Fibroblast of lung (primary cell): ENCODE data around the gene ASAP2. TPM values are rescaled to one million over a fixed set of nuclear protein-coding genes. Genes with fewer than 3 reads are reported as not detected.

ENCODE experiments used
- DNase-seq, 2 donors: peaks; one replicate each; pipeline versions ENCODE4 v3.0.0 to v3.0.0-alpha.2; 2010; ENCODE audit warnings: low read depth in 2 of 2
- H2AFZ ChIP-seq: 2 replicates; pipeline ENCODE4 v1.5.1; 2012; ENCODE audit warnings: low read length, control low read depth, inconsistent platforms
- H3K27ac ChIP-seq: 2 replicates; pipeline ENCODE4 v1.5.1; 2011; ENCODE audit warnings: low read length, control low read depth; ENCODE audit not compliant: insufficient read depth
- H3K27me3 ChIP-seq: 2 replicates; pipeline ENCODE4 v1.5.1; 2011; ENCODE audit warnings: mild to moderate bottlenecking, low read length; ENCODE audit not compliant: control insufficient read depth, insufficient read depth
- H3K36me3 ChIP-seq: 2 replicates; pipeline ENCODE4 v1.5.1; 2011; ENCODE audit warnings: low read length; ENCODE audit not compliant: control insufficient read depth, insufficient read depth
- H3K4me1 ChIP-seq: 2 replicates; pipeline ENCODE4 v1.5.1; 2011; ENCODE audit warnings: low read length; ENCODE audit not compliant: control insufficient read depth, insufficient read depth; ENCODE audit errors: extremely low read depth
- H3K4me2 ChIP-seq: 2 replicates; pipeline ENCODE4 v1.5.1; 2011; ENCODE audit warnings: low read length, control low read depth; ENCODE audit not compliant: insufficient read depth; ENCODE audit errors: extremely low read depth
- H3K4me3 ChIP-seq, 4 experiments: fragments of 200-600 bp in 1 of 4; sonication (generic) in 1 of 4; replicated peaks in 1 of 4; 2 replicates each; pipeline ENCODE4 v1.5.1; 2011 to 2016; ENCODE audit warnings: low read length in 4 of 4, low read depth in 3 of 4, mild to moderate bottlenecking in 3 of 4, control low read depth in 2 of 4, inconsistent platforms in 1 of 4, mixed read lengths in 1 of 4; ENCODE audit not compliant: insufficient read depth in 1 of 4; ENCODE audit errors: control extremely low read depth in 1 of 4
- H3K79me2 ChIP-seq: 2 replicates; pipeline ENCODE4 v1.5.1; 2012; ENCODE audit warnings: mild to moderate bottlenecking, low read length, inconsistent platforms; ENCODE audit not compliant: control insufficient read depth, insufficient read depth
- H3K9ac ChIP-seq: 2 replicates; pipeline ENCODE4 v1.5.1; 2011; ENCODE audit warnings: mild to moderate bottlenecking, low read length, control low read depth; ENCODE audit not compliant: insufficient read depth
- H3K9me3 ChIP-seq: 2 replicates; pipeline ENCODE4 v1.5.1; 2012; ENCODE audit warnings: low read depth, low read length; ENCODE audit not compliant: control insufficient read depth, insufficient read depth
- H4K20me1 ChIP-seq: 2 replicates; pipeline ENCODE4 v1.5.1; 2011; ENCODE audit warnings: low read length; ENCODE audit not compliant: control insufficient read depth, insufficient read depth; ENCODE audit errors: extremely low read depth
- CTCF ChIP-seq, 2 donors: IDR thresholded peaks in 1 of 2; conservative IDR thresholded peaks in 1 of 2; 1 replicate in 1 of 2; 2 replicates in 1 of 2; pipeline ENCODE4 v1.5.1; 2011 to 2012; ENCODE audit warnings: low read length in 2 of 2, control low read depth in 1 of 2, inconsistent platforms in 1 of 2, low read depth in 1 of 2, mild to moderate bottlenecking in 1 of 2
- EZH2 ChIP-seq: IDR thresholded peaks from 2 replicates; pipeline ENCODE4 v1.5.1; 2012; ENCODE audit warnings: low read length, control low read depth, mild to moderate bottlenecking; ENCODE audit errors: missing control alignments
- polyA plus RNA-seq, 2 donors: library from polyadenylated mRNA; depleted of rRNA in 1 of 2; stranded (reverse) in 1 of 2; unstranded in 1 of 2; fragments of >200 nt; gene quantifications; 2 replicates each; pipeline ENCODE4 v1.2.1, GENCODE V29; 2011 to 2012; ENCODE audit warnings: missing spikeins in 1 of 2
- total RNA-seq: library from RNA; depleted of rRNA; stranded (reverse); fragments of >200 nt; gene quantifications from 2 replicates; pipeline ENCODE4 v1.2.1, GENCODE V29; 2014

Gene ASAP2
- total and polyA plus RNA-seq, 2 donors (not counting 1 experiment from before 2014, with no cell fraction given) = 19.2 to 19.9 TPM

- no peaks in the 10 kb centered on the region for H3K9me3 ChIP-seq
- no peak for TF ChIP-seq CTCF (conservative IDR thresholded peaks at IDR 0.05 in 1 of 2, IDR thresholded peaks at IDR 0.05 in 1 of 2; ENCODE audit: low read depth in 1 of 2, low read length in 2 of 2)
- no peak for TF ChIP-seq EZH2
- peaks cover 2% of the 10 kb centered on the region for H3K4me1 ChIP-seq
- no peak for DNase-seq
- H3K9ac ChIP-seq = no peak overlapping the region
- no peaks in the 10 kb centered on the region for H3K36me3 ChIP-seq
- H3K79me2 ChIP-seq = peaks cover 41% of the 10 kb centered on the region
- H2AFZ ChIP-seq = no peak overlapping the region
- no peak overlapping the region for H3K4me2 ChIP-seq
- no peak overlapping the region for H3K27ac ChIP-seq
- H3K4me3 ChIP-seq = no peak overlapping the region
- no peaks in the 10 kb centered on the region for H4K20me1 ChIP-seq
- no peaks in the 10 kb centered on the region for H3K27me3 ChIP-seq
Observed at GRCh38 chr2:9271691-9272090, 65.1 kb downstream of the ASAP2 start.

- H3K36me3 ChIP-seq = no peaks in the 10 kb centered on the region
- no peak overlapping the region for H3K9ac ChIP-seq
- H2AFZ ChIP-seq = no peak overlapping the region
- DNase-seq = no peak
- peaks cover under 1% of the 10 kb centered on the region for H3K4me1 ChIP-seq
- no peaks in the 10 kb centered on the region for H4K20me1 ChIP-seq
- TF ChIP-seq CTCF (conservative IDR thresholded peaks at IDR 0.05 in 1 of 2, IDR thresholded peaks at IDR 0.05 in 1 of 2; ENCODE audit: low read depth in 1 of 2, low read length in 2 of 2) = no peak
- TF ChIP-seq EZH2 = no peak
- no peaks in the 10 kb centered on the region for H3K9me3 ChIP-seq
- no peak overlapping the region for H3K4me3 ChIP-seq
- H3K4me2 ChIP-seq = no peak overlapping the region
- H3K79me2 ChIP-seq = peaks cover 44% of the 10 kb centered on the region
- no peaks in the 10 kb centered on the region for H3K27me3 ChIP-seq
- no peak overlapping the region for H3K27ac ChIP-seq
Observed at GRCh38 chr2:9273486-9274130, 67.0 kb downstream of the ASAP2 start.

GRCh38 chr2:9274701-9275343 is 68.2 kb downstream of the ASAP2 start:
- Histone ChIP-seq H4K20me1 (no peaks in the 10 kb centered on the region), H3K4me1 (no peaks in the 10 kb centered on the region), H3K9me3 (no peaks in the 10 kb centered on the region), H3K9ac (no peak overlapping the region), H3K36me3 (no peaks in the 10 kb centered on the region), H3K27me3 (no peaks in the 10 kb centered on the region), H2AFZ (no peak overlapping the region), H3K4me2 (no peak overlapping the region), H3K4me3 (no peak overlapping the region), H3K27ac (no peak overlapping the region), H3K79me2 (peaks cover 39% of the 10 kb centered on the region)
- no peak for TF ChIP-seq EZH2
- TF ChIP-seq CTCF (conservative IDR thresholded peaks at IDR 0.05 in 1 of 2, IDR thresholded peaks at IDR 0.05 in 1 of 2; ENCODE audit: low read depth in 1 of 2, low read length in 2 of 2) = no peak
- DNase-seq = no peak
